Prostate gland (tissue), 2 donors: Measurements from ENCODE around the gene SEPSECS. TPM values are rescaled to one million over a fixed set of nuclear protein-coding genes. Genes with fewer than 3 reads are reported as not detected.

Source experiments
- DNase-seq: peaks from one replicate; pipeline ENCODE4 v3.0.0-alpha.2; 2019; ENCODE audit warnings: low spot score
- H3K27ac ChIP-seq, 2 donors: fragments of 200-600 bp; sonication (generic); 2 replicates each; pipeline ENCODE4 v1.5.1; 2017 to 2019
- H3K27me3 ChIP-seq: fragments of 200-600 bp; sonication (generic); replicated peaks from 2 replicates; pipeline ENCODE4 v1.5.1; 2019; ENCODE audit not compliant: insufficient read depth
- H3K36me3 ChIP-seq, 2 donors: fragments of 200-600 bp; sonication (generic); 1 replicate in 1 of 2; 2 replicates in 1 of 2; pipeline versions ENCODE4 v1.5.1 to v1.8.1; 2017 to 2019
- H3K4me1 ChIP-seq: fragments of 200-600 bp; sonication (generic); replicated peaks from 2 replicates; pipeline ENCODE4 v1.5.1; 2019
- H3K4me3 ChIP-seq, 2 donors: fragments of 200-600 bp; sonication (generic); 2 replicates each; pipeline ENCODE4 v1.5.1; 2017 to 2019
- H3K9me3 ChIP-seq: fragments of 200-600 bp; sonication (generic); 2 replicates; pipeline ENCODE4 v1.5.1; 2017
- CTCF ChIP-seq, 4 experiments: fragments of 200-600 bp in 2 of 4; fragments of 450-650 bp in 2 of 4; sonication (generic) in 2 of 4; IDR thresholded peaks; 1 replicate in 3 of 4; 2 replicates in 1 of 4; pipeline ENCODE4 v1.5.1; 2016 to 2019; ENCODE audit warnings: antibody characterized with exemption in 4 of 4, mild to moderate bottlenecking in 2 of 4, moderate library complexity in 2 of 4
- POLR2A ChIP-seq: fragments of 450-650 bp; IDR thresholded peaks from one replicate; pipeline ENCODE4 v1.6.1; 2016; ENCODE audit warnings: antibody characterized with exemption, mild to moderate bottlenecking
- POLR2AphosphoS5 ChIP-seq: sonication (generic); formaldehyde crosslinking; IDR thresholded peaks from one replicate; pipeline ENCODE4 v1.6.1; 2017; ENCODE audit warnings: antibody characterized with exemption
- WGBS: methylation state at CpG from one replicate; pipeline ENCODE4 v1.1.5; 2018; 5-methylcytosine and 5-hydroxymethylcytosine counted together
- intact Hi-C: fragments of 100-400 bp; cut with DNase I; formaldehyde crosslinking; loops from one replicate; pipeline ENCODE4 v1.14.2; 2022
- total RNA-seq, 2 donors: library from RNA; depleted of rRNA; stranded (reverse); fragments of >200 nt; gene quantifications; one replicate each; pipeline ENCODE4 v1.1.0, GENCODE V29; 2016

SEPSECS gene
- total RNA-seq, 2 donors from 2014 or later, result 7.4 to 12.3 TPM

GRCh38 chr4:25117716-25118472 is 42.4 kb downstream of the SEPSECS start:
- H3K27me3 ChIP-seq, result no peaks in the 10 kb centered on the region
- H3K36me3 ChIP-seq, result no peaks in the 10 kb centered on the region
- H3K4me1 ChIP-seq, result no peaks in the 10 kb centered on the region
- intact Hi-C loops, result no loop called here
- WGBS, result 86% methylated on average over 6 of the region's 6 CpGs
- no peak overlapping the region for H3K27ac ChIP-seq
- no peak for DNase-seq
- H3K4me3 ChIP-seq, result no peak overlapping the region
- no peaks in the 10 kb centered on the region for H3K9me3 ChIP-seq
- TF ChIP-seq CTCF (IDR thresholded peaks at IDR 0.05), result no peak
- no peak for TF ChIP-seq POLR2AphosphoS5
- TF ChIP-seq POLR2A, result no peak

GRCh38 chr4:25117274-25117673 is 43.0 kb downstream of the SEPSECS start:
- H3K36me3 ChIP-seq, result no peaks in the 10 kb centered on the region
- no peak overlapping the region for H3K27ac ChIP-seq
- no peak for DNase-seq
- H3K9me3 ChIP-seq, result no peaks in the 10 kb centered on the region
- TF ChIP-seq CTCF (IDR thresholded peaks at IDR 0.05), result no peak
- no peak for TF ChIP-seq POLR2A
- no peak for TF ChIP-seq POLR2AphosphoS5
- no peaks in the 10 kb centered on the region for H3K27me3 ChIP-seq
- no peak overlapping the region for H3K4me3 ChIP-seq
- WGBS, result 86% methylated on average over 4 of the region's 4 CpGs
- intact Hi-C loops, result no loop called here
- no peaks in the 10 kb centered on the region for H3K4me1 ChIP-seq

- H3K27me3 ChIP-seq, result no peaks in the 10 kb centered on the region
- TF ChIP-seq POLR2A, result no peak
- no peak for DNase-seq
- intact Hi-C loops, result no loop called here
- no peaks in the 10 kb centered on the region for H3K4me1 ChIP-seq
- no peak overlapping the region for H3K4me3 ChIP-seq
- H3K9me3 ChIP-seq, result no peaks in the 10 kb centered on the region
- no peaks in the 10 kb centered on the region for H3K36me3 ChIP-seq
- 72% methylated on average over 13 of the region's 13 CpGs for WGBS
- no peak overlapping the region for H3K27ac ChIP-seq
These were observed 46.0 kb downstream of the SEPSECS start for GRCh38 chr4:25113915-25114904.

- intact Hi-C loops, result no loop called here
These were observed 47.3 kb downstream of the SEPSECS start for GRCh38 chr4:25112995-25113380.

More at GRCh38 chr4:25112995-25113380, 47.3 kb downstream of the SEPSECS start:
- 47% methylated on average over 3 of the region's 3 CpGs for WGBS
- H3K36me3 ChIP-seq, result no peaks in the 10 kb centered on the region
- no peak for DNase-seq
- no peak overlapping the region for H3K27ac ChIP-seq
- TF ChIP-seq CTCF (IDR thresholded peaks at IDR 0.05) (no peak), POLR2AphosphoS5 (no peak), POLR2A (no peak)
- no peaks in the 10 kb centered on the region for H3K9me3 ChIP-seq
- H3K27me3 ChIP-seq, result no peaks in the 10 kb centered on the region
- no peaks in the 10 kb centered on the region for H3K4me1 ChIP-seq
- H3K4me3 ChIP-seq, result no peak overlapping the region
